ENCODE data around the gene CDPF1. TPM values are rescaled to one million over a fixed set of nuclear protein-coding genes. Genes with fewer than 3 reads are reported as not detected.

CDPF1 gene
- polyA plus RNA-seq, 2 of the 4 experiments (the other 2 are of a cell fraction) = 8.9 to 9.6 TPM

- TF ChIP-seq CTCF (IDR thresholded peaks at IDR 0.05) (no peak; the same call in 2 of the 3 replicates), PHF8 (IDR thresholded peaks at IDR 0.05; ENCODE audit: borderline replicate concordance, low read depth) (peak; percentile 23; the same call in 1 of the 2 replicates), CBX8 (IDR thresholded peaks at IDR 0.05) (no peak), ZFP36 (IDR thresholded peaks at IDR 0.05; ENCODE audit: borderline replicate concordance, partially characterized antibody) (no peak), E2F6 (IDR thresholded peaks at IDR 0.05; ENCODE audit: borderline replicate concordance, low read depth) (0 out of 2 replicates have a peak, but pooled peaks have one; percentile 22), ATOH8 (CRISPR knock-in tag; IDR thresholded peaks at IDR 0.05; ENCODE audit: low read depth) (no peak), RAD21 (conservative IDR thresholded peaks at IDR 0.05 in 1 of 2, IDR thresholded peaks at IDR 0.05 in 1 of 2) (peak; percentile 24 to 34; a peak in 1 of 5 replicates), ZNF302 (CRISPR knock-in tag; IDR thresholded peaks at IDR 0.05) (no peak), SREBF2 (IDR thresholded peaks at IDR 0.05) (no peak), GATA3 (IDR thresholded peaks at IDR 0.05; ENCODE audit: borderline replicate concordance) (no peak), RFX5 (IDR thresholded peaks at IDR 0.05) (no peak)
Observed at GRCh38 chr22:46296257-46297150, 46.4 kb upstream of the CDPF1 start, which contains the start of gene GTSE1 (continued).

- ChIA-PET CTCF (interaction anchor here (0.8 to 1.7 kb wide), 4 partner anchors 15 to 301 kb away, joined by 3 to 9 read pairs (median 4); no protein-coding TSS in a partner anchor), POLR2A (no interaction called here)
Observed at GRCh38 chr22:46295277-46295971, 45.3 kb upstream of the CDPF1 start.

More at GRCh38 chr22:46295277-46295971, 45.3 kb upstream of the CDPF1 start:
- H3K4me1 ChIP-seq = peaks cover 11% of the 10 kb centered on the region; the same call in 2 of the 3 replicates
- FAIRE-seq (no peak), ATAC-seq (no peak), DNase-seq (ENCODE audit: low read depth in 1 of 2, low spot score in 1 of 2) (no peak)
- H3K4me2 ChIP-seq = peak overlapping the region; percentile 97
- TF ChIP-seq FOXS1 (CRISPR knock-in tag; IDR thresholded peaks at IDR 0.05) (no peak), RFX5 (IDR thresholded peaks at IDR 0.05) (no peak), ZNF302 (CRISPR knock-in tag; IDR thresholded peaks at IDR 0.05) (no peak), KDM1A (IDR thresholded peaks at IDR 0.05; ENCODE audit: low read depth) (no peak), POLR2AphosphoS2 (conservative IDR thresholded peaks at IDR 0.05; ENCODE audit: low read length) (no peak), HOXA7 (CRISPR knock-in tag; IDR thresholded peaks at IDR 0.05) (no peak), MAFK (IDR thresholded peaks at IDR 0.05; ENCODE audit: partially characterized antibody) (no peak), ZC3H11A (IDR thresholded peaks at IDR 0.05) (no peak), RAD21 (conservative IDR thresholded peaks at IDR 0.05 in 1 of 2, IDR thresholded peaks at IDR 0.05 in 1 of 2) (no peak), JUN (IDR thresholded peaks at IDR 0.05) (no peak), ESRRA (IDR thresholded peaks at IDR 0.05; ENCODE audit: borderline replicate concordance, low read length) (no peak), CHD4 (IDR thresholded peaks at IDR 0.05; ENCODE audit: borderline replicate concordance) (no peak), RCOR1 (IDR thresholded peaks at IDR 0.05; ENCODE audit: low read depth, low read length) (no peak), KDM5A (IDR thresholded peaks at IDR 0.05) (no peak), HDAC2 (IDR thresholded peaks at IDR 0.05) (no peak), ELK1 (IDR thresholded peaks at IDR 0.05; ENCODE audit: low read depth, low read length) (no peak)
- WGBS (ENCODE audit: missing lambda C conversion rate) = 76% methylated on average over 4 of the region's 4 CpGs
- H3K9me3 ChIP-seq = no peaks in the 10 kb centered on the region
- H3K4me3 ChIP-seq = peak overlapping the region; percentile 92; the same call in 2 of the 3 replicates
- peak overlapping the region; percentile 84 to 95; a peak in 5 of 6 replicates for H3K27ac ChIP-seq
